ENCODE data around the gene B4GALT5. TPM values are rescaled to one million over a fixed set of nuclear protein-coding genes. Genes with fewer than 3 reads are reported as not detected.
"Not testable (repeated sequence)": the region's sequence is repeated elsewhere in the genome, so short reads cannot be mapped to it uniquely, and the experiment has no call there.

The B4GALT5 gene, protein sequence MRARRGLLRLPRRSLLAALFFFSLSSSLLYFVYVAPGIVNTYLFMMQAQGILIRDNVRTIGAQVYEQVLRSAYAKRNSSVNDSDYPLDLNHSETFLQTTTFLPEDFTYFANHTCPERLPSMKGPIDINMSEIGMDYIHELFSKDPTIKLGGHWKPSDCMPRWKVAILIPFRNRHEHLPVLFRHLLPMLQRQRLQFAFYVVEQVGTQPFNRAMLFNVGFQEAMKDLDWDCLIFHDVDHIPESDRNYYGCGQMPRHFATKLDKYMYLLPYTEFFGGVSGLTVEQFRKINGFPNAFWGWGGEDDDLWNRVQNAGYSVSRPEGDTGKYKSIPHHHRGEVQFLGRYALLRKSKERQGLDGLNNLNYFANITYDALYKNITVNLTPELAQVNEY
- polyA plus RNA-seq: 1 to 10 TPM in 2 of 3 donors, under 1 TPM in 1; 0.35 to 3.2 (median 2.8) TPM

- Mint-ChIP-seq H3K9me3 (no peaks in the 10 kb centered on the region), H3K36me3 (no peaks in the 10 kb centered on the region), H3K27me3 (ENCODE audit: low read depth in 3 of 3) (peaks cover 2 to 8% (median 3%) of the 10 kb centered on the region in 3 donors), H3K4me3 (peak within 1 kb of the TSS; percentile 90 to 96 (median 93)), H3K27ac (peak within 1 kb of the TSS; percentile 86 to 95 (median 92)), H3K4me1 (peaks cover 49 to 51% of the 10 kb centered on the region in 2 donors)
- peak; percentile 74 to 78 (median 75) for DNase-seq
Observed at GRCh38 chr20:49713753-49714712, at the start of gene B4GALT5. Gene B4GALT5 (minus strand): TSS chr20:49713878. CDS start chr20:49713690, 188 bp downstream.

DNA sequence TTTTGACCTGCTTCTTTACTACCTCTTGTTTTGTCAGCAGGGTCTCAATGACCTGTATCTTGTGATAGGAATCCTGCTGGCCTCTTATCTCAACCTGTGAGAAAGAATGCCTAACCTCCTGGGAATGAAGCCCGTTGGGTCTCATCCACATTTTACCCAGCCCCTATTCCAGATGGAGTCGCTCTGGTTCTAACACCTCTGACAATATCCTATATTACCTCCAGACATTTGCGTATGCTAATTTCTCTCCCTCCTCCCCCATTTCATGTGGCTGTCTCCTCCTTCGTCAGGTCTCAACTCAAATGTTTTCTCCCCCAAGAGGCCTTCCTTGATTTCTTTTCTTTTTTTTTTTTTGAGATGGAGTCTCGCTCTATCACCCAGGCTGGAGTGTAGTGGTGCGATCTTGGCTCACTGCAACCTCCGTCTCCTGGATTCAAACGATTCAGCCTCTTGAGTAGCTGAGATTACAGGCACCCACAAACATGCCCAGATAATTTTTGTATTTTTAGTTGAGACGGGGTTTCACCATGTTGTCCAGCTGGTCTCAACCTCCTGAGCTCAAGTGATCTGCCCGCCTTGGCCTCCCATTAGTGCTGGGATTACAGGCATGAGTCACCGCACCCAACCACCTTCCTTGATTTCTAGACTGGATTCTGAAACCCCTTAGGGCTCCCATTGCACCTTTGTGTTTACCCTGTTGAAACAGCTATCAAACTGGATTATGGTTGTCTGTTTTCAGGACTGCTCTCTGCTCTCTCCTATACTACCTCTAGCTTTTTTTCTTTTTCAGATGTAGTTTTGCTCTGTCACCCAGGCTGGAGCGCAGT lies 49.5 kb upstream of the B4GALT5 start:
- Mint-ChIP-seq H3K4me1 (peaks cover 3 to 5% of the 10 kb centered on the region in 2 donors), H3K9me3 (no peaks in the 10 kb centered on the region), H3K27me3 (ENCODE audit: low read depth in 3 of 3) (peaks cover 0 to 4% (median 2%) of the 10 kb centered on the region in 3 donors), H3K36me3 (no peaks in the 10 kb centered on the region), H3K4me3 (no peak overlapping the region), H3K27ac (no peak overlapping the region)
- no peak for DNase-seq

DNA sequence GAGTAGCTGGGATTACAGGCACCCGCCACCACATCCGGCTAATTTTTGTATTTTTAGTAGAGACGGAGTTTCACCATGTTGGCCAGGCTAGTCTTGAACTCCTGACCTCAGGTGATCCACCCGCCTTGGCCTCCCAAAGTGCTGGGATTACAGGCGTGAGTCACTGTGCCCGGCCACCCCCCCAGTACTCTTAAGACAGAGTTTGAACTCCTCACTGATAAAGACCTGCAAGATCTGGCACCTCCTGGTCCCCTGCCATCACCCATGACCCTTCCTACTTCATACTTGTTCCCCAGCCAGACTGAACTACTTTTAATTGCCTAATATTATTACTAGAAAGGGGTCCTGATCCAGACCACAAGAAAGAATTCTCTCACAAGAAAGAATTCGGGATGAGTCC lies 48.2 kb upstream of the B4GALT5 start:
- H3K4me3 Mint-ChIP-seq; H3K4me1 Mint-ChIP-seq; H3K9me3 Mint-ChIP-seq; H3K27me3 Mint-ChIP-seq (ENCODE audit: low read depth in 3 of 3); DNase-seq; H3K36me3 Mint-ChIP-seq: not testable (repeated sequence)
- H3K27ac Mint-ChIP-seq: peak overlapping the region in 1 of 6 donors; percentile 25

- H3K9me3 Mint-ChIP-seq: no peaks in the 10 kb centered on the region
- no peak overlapping the region for H3K27ac Mint-ChIP-seq
Observed at GRCh38 chr20:49759266-49759950, 45.7 kb upstream of the B4GALT5 start.

DNA sequence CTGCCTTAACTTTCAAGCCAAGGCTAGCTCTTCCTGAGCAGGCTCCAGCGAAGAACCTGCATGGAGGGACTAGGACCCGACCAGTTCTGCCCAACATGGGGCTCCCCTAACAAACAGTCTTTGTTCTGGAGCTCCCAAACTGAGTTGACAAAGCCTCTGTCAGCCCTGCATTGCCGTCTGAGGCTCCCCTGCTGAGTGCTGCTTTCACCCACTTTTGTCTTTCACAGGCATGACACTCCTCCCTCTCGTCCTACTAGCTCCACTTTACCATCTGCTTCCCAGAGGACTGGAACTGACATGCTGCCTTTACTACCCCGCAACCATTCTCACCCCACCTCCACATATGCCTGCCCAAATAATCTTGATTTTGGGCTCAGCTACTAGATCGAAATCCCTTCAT lies 45.1 kb upstream of the B4GALT5 start:
- Mint-ChIP-seq H3K4me1 (no peaks in the 10 kb centered on the region), H3K36me3 (no peaks in the 10 kb centered on the region), H3K4me3 (no peak overlapping the region), H3K27ac (no peak overlapping the region), H3K9me3 (no peaks in the 10 kb centered on the region), H3K27me3 (ENCODE audit: low read depth in 3 of 3) (peaks cover 0 to 2% (median 0%) of the 10 kb centered on the region in 3 donors)
- DNase-seq: no peak

More at GRCh38 chr20:49759266-49759950, 45.7 kb upstream of the B4GALT5 start:
- Mint-ChIP-seq H3K4me3 (no peak overlapping the region), H3K27me3 (ENCODE audit: low read depth in 3 of 3) (peaks cover 0 to 2% (median 0%) of the 10 kb centered on the region in 3 donors), H3K4me1 (no peaks in the 10 kb centered on the region), H3K36me3 (no peaks in the 10 kb centered on the region)
- DNase-seq: no peak

DNA sequence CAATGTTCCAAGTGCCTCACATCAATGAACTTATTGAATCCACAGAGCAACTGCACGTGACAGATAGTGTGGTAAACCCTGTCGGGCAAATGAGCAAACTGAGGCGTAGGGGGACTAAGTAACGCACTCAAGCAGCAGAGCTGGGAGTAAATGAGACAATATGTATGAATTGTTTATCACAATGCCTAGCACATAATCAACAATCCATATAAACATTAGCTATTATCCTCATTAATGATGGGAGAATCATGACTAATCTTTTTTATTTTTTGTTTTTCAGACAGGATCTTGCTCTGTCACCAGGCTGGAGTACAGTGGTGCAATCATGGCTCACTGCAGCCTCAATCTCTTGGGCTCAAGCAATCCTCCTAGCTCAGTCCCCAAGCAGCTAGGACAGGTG lies 43.9 kb upstream of the B4GALT5 start:
- DNase-seq: no peak
- H3K27ac Mint-ChIP-seq: no peak overlapping the region
- no peaks in the 10 kb centered on the region for H3K9me3 Mint-ChIP-seq
- no peaks in the 10 kb centered on the region for H3K4me1 Mint-ChIP-seq
- H3K36me3 Mint-ChIP-seq: no peaks in the 10 kb centered on the region
- H3K4me3 Mint-ChIP-seq: no peak overlapping the region
- peaks cover 0 to 4% (median 2%) of the 10 kb centered on the region in 3 donors for H3K27me3 Mint-ChIP-seq (ENCODE audit: low read depth in 3 of 3)

GRCh38 chr20:49756241-49756640 lies 42.6 kb upstream of the B4GALT5 start:
- no peaks in the 10 kb centered on the region for H3K9me3 Mint-ChIP-seq
- no peaks in the 10 kb centered on the region for H3K36me3 Mint-ChIP-seq
- H3K27me3 Mint-ChIP-seq (ENCODE audit: low read depth in 3 of 3): peaks cover 0 to 4% (median 2%) of the 10 kb centered on the region in 3 donors
- no peak overlapping the region for H3K27ac Mint-ChIP-seq
- DNase-seq: no peak
- H3K4me1 Mint-ChIP-seq: peaks cover 2% of the 10 kb centered on the region in 2 donors
- H3K4me3 Mint-ChIP-seq: no peak overlapping the region

DNA sequence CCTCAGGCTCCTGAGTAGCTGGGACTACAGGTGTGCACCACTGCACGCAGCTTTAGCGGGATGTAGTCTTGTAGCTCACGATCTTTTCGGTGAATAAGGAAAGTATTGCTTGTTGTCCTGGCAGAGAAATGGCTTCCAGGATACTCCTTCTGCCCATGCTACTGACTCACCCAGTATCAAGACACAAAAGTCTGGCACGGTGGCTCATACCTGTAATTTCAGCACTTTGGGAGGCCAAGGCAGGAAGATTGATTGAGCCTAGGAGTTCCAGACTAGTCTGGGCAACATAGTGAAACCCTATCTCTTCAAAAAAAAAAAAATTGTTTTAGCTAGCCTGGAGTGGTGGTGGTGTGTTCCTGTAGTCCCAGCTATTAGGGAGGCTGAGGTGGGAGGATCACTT lies 40.9 kb upstream of the B4GALT5 start:
- Mint-ChIP-seq H3K27me3 (ENCODE audit: low read depth in 3 of 3) (peaks cover 0 to 4% (median 4%) of the 10 kb centered on the region in 3 donors), H3K36me3 (no peaks in the 10 kb centered on the region), H3K27ac (no peak overlapping the region), H3K9me3 (no peaks in the 10 kb centered on the region), H3K4me3 (no peak overlapping the region), H3K4me1 (peaks cover 9 to 11% of the 10 kb centered on the region in 2 donors)
- no peak for DNase-seq

- peaks cover 9 to 11% of the 10 kb centered on the region in 2 donors for H3K4me1 Mint-ChIP-seq
- H3K36me3 Mint-ChIP-seq: no peaks in the 10 kb centered on the region
- H3K9me3 Mint-ChIP-seq: no peaks in the 10 kb centered on the region
- peaks cover 0 to 4% (median 4%) of the 10 kb centered on the region in 3 donors for H3K27me3 Mint-ChIP-seq (ENCODE audit: low read depth in 3 of 3)
- H3K4me3 Mint-ChIP-seq: no peak overlapping the region
- DNase-seq: no peak
- no peak overlapping the region for H3K27ac Mint-ChIP-seq
Observed at GRCh38 chr20:49753133-49753532, 39.5 kb upstream of the B4GALT5 start.

DNA sequence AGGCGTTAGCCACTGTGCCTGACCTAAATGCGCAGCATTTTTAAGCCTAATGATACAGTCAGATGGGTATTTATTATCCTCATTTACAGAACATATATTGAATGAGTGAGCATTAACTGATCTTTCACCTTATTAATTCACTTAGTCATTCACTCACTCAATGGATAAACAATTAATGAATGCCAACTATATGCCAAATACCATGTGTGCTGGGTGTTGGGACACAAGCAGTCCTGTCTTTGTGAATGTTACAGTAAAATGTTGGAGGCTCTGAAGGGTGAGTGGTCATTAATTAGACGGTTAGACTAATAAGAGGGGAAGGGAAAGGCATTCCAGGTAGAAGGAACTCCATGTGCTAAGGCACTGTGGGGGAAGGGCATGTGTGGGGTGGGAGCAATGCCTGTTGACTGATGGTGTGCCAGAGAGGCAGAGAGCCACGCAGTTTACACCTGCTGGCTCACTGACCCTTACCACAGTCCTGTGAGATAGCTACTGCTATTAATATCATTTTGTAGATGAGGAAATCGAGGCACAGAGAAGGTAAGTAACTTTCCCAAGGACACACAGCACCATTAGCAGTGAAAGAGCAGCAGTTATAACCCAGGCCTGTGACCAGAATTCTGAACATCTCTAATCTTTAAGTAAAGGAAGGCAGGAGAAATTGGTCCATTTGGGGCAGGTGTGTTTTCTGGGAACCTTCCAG lies 38.7 kb upstream of the B4GALT5 start:
- DNase-seq: no peak
- H3K27ac Mint-ChIP-seq: peak overlapping the region in 1 of 6 donors; percentile 7
- no peaks in the 10 kb centered on the region for H3K9me3 Mint-ChIP-seq
- no peaks in the 10 kb centered on the region for H3K36me3 Mint-ChIP-seq
- peaks cover 0 to 4% (median 4%) of the 10 kb centered on the region in 3 donors for H3K27me3 Mint-ChIP-seq (ENCODE audit: low read depth in 3 of 3)
- H3K4me1 Mint-ChIP-seq: peaks cover 9 to 11% of the 10 kb centered on the region in 2 donors
- no peak overlapping the region for H3K4me3 Mint-ChIP-seq

- Mint-ChIP-seq H3K36me3 (no peaks in the 10 kb centered on the region), H3K4me3 (no peak overlapping the region), H3K27ac (peak overlapping the region in 1 of 6 donors; percentile 19), H3K27me3 (ENCODE audit: low read depth in 3 of 3) (peaks cover 0 to 4% (median 4%) of the 10 kb centered on the region in 3 donors), H3K9me3 (no peaks in the 10 kb centered on the region), H3K4me1 (peaks cover 9 to 11% of the 10 kb centered on the region in 2 donors)
- DNase-seq: no peak
Observed at GRCh38 chr20:49751397-49751736, 37.7 kb upstream of the B4GALT5 start.

DNA sequence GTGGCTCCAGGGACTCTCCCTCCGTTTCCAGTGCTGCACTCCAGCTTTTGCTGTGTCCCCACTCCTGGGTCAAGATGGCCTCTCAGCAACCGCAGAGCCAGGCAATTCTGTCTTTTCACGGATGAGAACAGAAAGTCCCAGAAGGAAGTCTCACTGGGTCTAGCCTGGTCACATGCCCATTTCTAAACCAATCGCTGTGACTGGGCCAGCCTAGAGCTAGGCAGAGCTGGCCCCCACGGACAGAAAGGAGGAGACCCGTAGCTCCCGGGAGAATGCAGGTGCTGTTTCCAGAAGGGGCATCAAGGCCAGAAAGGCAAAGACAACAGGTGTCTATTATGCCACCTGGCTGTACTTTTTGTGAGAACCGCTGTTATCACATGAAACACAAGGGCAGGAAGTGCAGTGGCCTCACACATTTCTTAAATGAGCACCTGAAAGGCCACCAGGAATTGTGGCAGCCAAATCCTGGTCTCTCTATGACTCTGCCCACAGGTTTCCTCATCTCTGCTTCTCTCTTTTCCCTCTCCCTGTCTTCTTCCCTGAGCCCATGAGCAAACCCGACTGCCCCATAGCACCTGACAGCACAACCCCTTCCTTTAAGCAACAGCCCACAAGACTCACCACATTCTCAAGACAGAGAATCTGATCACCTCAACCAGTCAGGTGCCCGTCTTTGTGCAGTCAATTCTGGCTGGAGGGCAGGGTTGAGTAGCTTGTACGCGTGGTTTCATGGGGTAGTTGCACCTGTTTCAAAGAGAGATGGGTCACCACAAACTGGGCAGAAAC lies 37.1 kb upstream of the B4GALT5 start:
- no peak overlapping the region for H3K4me3 Mint-ChIP-seq
- peak; percentile 18 to 40 (median 26) for DNase-seq
- peaks cover 2 to 4% (median 4%) of the 10 kb centered on the region in 3 donors for H3K27me3 Mint-ChIP-seq (ENCODE audit: low read depth in 3 of 3)
- peak overlapping the region in 3 of 6 donors; percentile 1 to 19 (median 7) for H3K27ac Mint-ChIP-seq
- H3K36me3 Mint-ChIP-seq: no peaks in the 10 kb centered on the region
- H3K9me3 Mint-ChIP-seq: no peaks in the 10 kb centered on the region
- peaks cover 9 to 11% of the 10 kb centered on the region in 2 donors for H3K4me1 Mint-ChIP-seq
